ENCODE measurements around the gene SFMBT2.
"Not testable (repeated sequence)": the region's sequence is repeated elsewhere in the genome, so short reads cannot be mapped to it uniquely, and the experiment has no call there.

SFMBT2 gene

GRCh38 chr10:7209458-7209857, 201.4 kb downstream of the SFMBT2 start:
- DNase-seq: no peak

- no peak for DNase-seq
Measured at GRCh38 chr10:7206412-7207100, 204.3 kb downstream of the SFMBT2 start.

GRCh38 chr10:7205656-7206055, 205.2 kb downstream of the SFMBT2 start:
- DNase-seq: no peak

- DNase-seq: no peak
Measured at GRCh38 chr10:7202793-7203355, 208.0 kb downstream of the SFMBT2 start.

GRCh38 chr10:7199152-7199760, 211.6 kb downstream of the SFMBT2 start:
- no peak for DNase-seq

- DNase-seq: no peak
Measured at GRCh38 chr10:7196284-7196683, 214.6 kb downstream of the SFMBT2 start.

- DNase-seq: no peak
Measured at GRCh38 chr10:7195118-7195517, 215.7 kb downstream of the SFMBT2 start.

GRCh38 chr10:7194571-7194970, 216.3 kb downstream of the SFMBT2 start:
- DNase-seq: no peak

GRCh38 chr10:7193369-7193768, 217.5 kb downstream of the SFMBT2 start:
- no peak for DNase-seq

GRCh38 chr10:7192831-7193361, 217.9 kb downstream of the SFMBT2 start:
- DNase-seq: no peak

GRCh38 chr10:7192061-7192460, 218.8 kb downstream of the SFMBT2 start:
- no peak for DNase-seq

- DNase-seq: not testable (repeated sequence)
Measured at GRCh38 chr10:7190772-7191171, 220.1 kb downstream of the SFMBT2 start.

GRCh38 chr10:7189909-7190308, 220.9 kb downstream of the SFMBT2 start:
- no peak for DNase-seq

GRCh38 chr10:7188456-7189050, 222.3 kb downstream of the SFMBT2 start:
- no peak for DNase-seq

- no peak for DNase-seq
Measured at GRCh38 chr10:7186387-7187018, 224.3 kb downstream of the SFMBT2 start.

- no peak for DNase-seq
Measured at GRCh38 chr10:7185367-7185690, 225.5 kb downstream of the SFMBT2 start.

- peak; percentile 82 for DNase-seq
Measured at GRCh38 chr10:7184660-7185366, 226.0 kb downstream of the SFMBT2 start.

GRCh38 chr10:7184116-7184515, 226.7 kb downstream of the SFMBT2 start:
- not testable (repeated sequence) for DNase-seq

GRCh38 chr10:7182327-7182726, 228.5 kb downstream of the SFMBT2 start:
- not testable (repeated sequence) for DNase-seq

GRCh38 chr10:7181420-7181819, 229.4 kb downstream of the SFMBT2 start:
- DNase-seq: no peak

GRCh38 chr10:7179536-7179935, 231.3 kb downstream of the SFMBT2 start:
- DNase-seq: no peak

GRCh38 chr10:7173948-7174347, 236.9 kb downstream of the SFMBT2 start:
- no peak for DNase-seq

- DNase-seq: no peak
Measured at GRCh38 chr10:7171825-7172224, 239.0 kb downstream of the SFMBT2 start.
